Body of pancreas (tissue), 4 donors: ENCODE results near the gene ADK. TPM values are rescaled to one million over a fixed set of nuclear protein-coding genes. Genes with fewer than 3 reads are reported as not detected.

Source experiments
- ATAC-seq: fragments of 150-250 bp; one replicate; pipeline ENCODE4 v1.9.1; 2016
- DNase-seq, 4 donors: peaks; one replicate each; pipeline ENCODE4 v3.0.0-alpha.2; 2019
- H3K27ac ChIP-seq, 4 donors: fragments of 200-600 bp; sonication (generic); 1 replicate in 3 of 4; 2 replicates in 1 of 4; pipeline versions ENCODE4 v1.5.1 to v1.6.1; 2016 to 2019; ENCODE audit warnings: mild to moderate bottlenecking in 1 of 4, mixed read lengths in 1 of 4, moderate library complexity in 1 of 4
- H3K27me3 ChIP-seq, 2 donors: fragments of 200-600 bp; sonication (generic); one replicate each; pipeline ENCODE4 v1.6.0; 2016; ENCODE audit warnings: mild to moderate bottlenecking in 1 of 2
- H3K36me3 ChIP-seq, 2 donors: fragments of 200-600 bp; sonication (generic); replicated peaks in 1 of 2; 2 replicates each; pipeline ENCODE4 v1.5.1; 2016; ENCODE audit warnings: low read depth in 2 of 2; ENCODE audit not compliant: insufficient read depth in 1 of 2
- H3K4me1 ChIP-seq: fragments of 200-600 bp; sonication (generic); one replicate; pipeline ENCODE4 v1.6.0; 2016
- H3K4me3 ChIP-seq, 2 donors: fragments of 200-600 bp; sonication (generic); 1 replicate in 1 of 2; 2 replicates in 1 of 2; pipeline ENCODE4 v1.5.1; 2016 to 2019
- H3K9me3 ChIP-seq, 3 donors: fragments of 200-600 bp; sonication (generic); 1 replicate in 2 of 3; 2 replicates in 1 of 3; pipeline ENCODE4 v1.5.1; 2016
- CTCF ChIP-seq, 7 experiments: fragments of 450-650 bp in 4 of 7; fragments of 200-600 bp in 3 of 7; sonication (generic) in 3 of 7; IDR thresholded peaks; one replicate each; pipeline ENCODE4 v1.5.1; 2016 to 2019; ENCODE audit warnings: antibody characterized with exemption in 7 of 7
- POLR2A ChIP-seq, 3 donors: fragments of 450-650 bp; IDR thresholded peaks; one replicate each; pipeline ENCODE4 v1.6.1; 2016; ENCODE audit warnings: antibody characterized with exemption in 3 of 3, mild to moderate bottlenecking in 2 of 3
- WGBS, 2 donors: methylation state at CpG; one replicate each; pipeline ENCODE4 v1.1.5; 2017; 5-methylcytosine and 5-hydroxymethylcytosine counted together
- intact Hi-C: fragments of 100-400 bp; cut with DNase I; formaldehyde crosslinking; loops from one replicate; pipeline ENCODE4 v1.15.1; 2023
- total RNA-seq, 2 donors: library from RNA; depleted of rRNA; stranded (reverse); fragments of >200 nt; gene quantifications; one replicate each; pipeline ENCODE4 v1.1.0, GENCODE V29; 2016

Gene ADK
- total RNA-seq, 2 donors from 2014 or later = 12.9 to 18.7 TPM

GRCh38 chr10:74384615-74385183, 233.7 kb downstream of the ADK start:
- no peak overlapping the region for H3K27ac ChIP-seq
- H3K4me1 ChIP-seq = no peaks in the 10 kb centered on the region
- H3K9me3 ChIP-seq = no peaks in the 10 kb centered on the region
- ATAC-seq (no peak), DNase-seq (no peak)
- intact Hi-C loops = no loop called here
- H3K4me3 ChIP-seq = no peak overlapping the region
- TF ChIP-seq POLR2A (IDR thresholded peaks at IDR 0.05) (no peak), CTCF (IDR thresholded peaks at IDR 0.05) (no peak)
- H3K27me3 ChIP-seq = no peaks in the 10 kb centered on the region
- H3K36me3 ChIP-seq = no peaks in the 10 kb centered on the region
- 89 to 90% methylated on average over 3 of the region's 3 CpGs for WGBS, 2 donors

- intact Hi-C loops = no loop called here
- H3K4me1 ChIP-seq = no peaks in the 10 kb centered on the region
- DNase-seq = peak; percentile 8 to 28 (median 21)
- no peaks in the 10 kb centered on the region for H3K27me3 ChIP-seq
- TF ChIP-seq CTCF (IDR thresholded peaks at IDR 0.05) (no peak), POLR2A (IDR thresholded peaks at IDR 0.05) (no peak)
- no peaks in the 10 kb centered on the region for H3K9me3 ChIP-seq
- no peak overlapping the region for H3K4me3 ChIP-seq
- no peak for ATAC-seq
- no peaks in the 10 kb centered on the region for H3K36me3 ChIP-seq
- no peak overlapping the region for H3K27ac ChIP-seq
These were observed 237.8 kb downstream of the ADK start for GRCh38 chr10:74388801-74389200.

GRCh38 chr10:74391786-74392185, 240.8 kb downstream of the ADK start:
- WGBS, 2 donors = 63 to 68% methylated on average over 1 of the region's 1 CpG

GRCh38 chr10:74394416-74394969, 243.5 kb downstream of the ADK start:
- no peaks in the 10 kb centered on the region for H3K36me3 ChIP-seq
- H3K4me1 ChIP-seq = no peaks in the 10 kb centered on the region
- ATAC-seq = no peak
- intact Hi-C loops = no loop called here
- no peak overlapping the region for H3K4me3 ChIP-seq
- H3K27ac ChIP-seq = no peak overlapping the region
- H3K9me3 ChIP-seq = no peaks in the 10 kb centered on the region
- H3K27me3 ChIP-seq = no peaks in the 10 kb centered on the region
- no peak for DNase-seq
- 92% methylated on average over 3 of the region's 3 CpGs for WGBS, 2 donors
- TF ChIP-seq POLR2A (IDR thresholded peaks at IDR 0.05) (no peak), CTCF (IDR thresholded peaks at IDR 0.05) (no peak)

More at GRCh38 chr10:74391786-74392185, 240.8 kb downstream of the ADK start:
- no peak for TF ChIP-seq CTCF (IDR thresholded peaks at IDR 0.05)
- no peak for TF ChIP-seq POLR2A (IDR thresholded peaks at IDR 0.05)
- intact Hi-C loops = no loop called here
- no peak for DNase-seq
- Histone ChIP-seq H3K4me3 (no peak overlapping the region), H3K9me3 (no peaks in the 10 kb centered on the region), H3K4me1 (no peaks in the 10 kb centered on the region), H3K36me3 (no peaks in the 10 kb centered on the region), H3K27ac (no peak overlapping the region), H3K27me3 (no peaks in the 10 kb centered on the region)
- ATAC-seq = no peak

- ATAC-seq = no peak
- TF ChIP-seq POLR2A (IDR thresholded peaks at IDR 0.05) = no peak
- TF ChIP-seq CTCF (IDR thresholded peaks at IDR 0.05) = no peak
- intact Hi-C loops = no loop called here
- WGBS, 2 donors = 90 to 92% methylated on average over 3 of the region's 3 CpGs
- no peaks in the 10 kb centered on the region for H3K36me3 ChIP-seq
- no peaks in the 10 kb centered on the region for H3K27me3 ChIP-seq
- no peak overlapping the region for H3K4me3 ChIP-seq
- no peaks in the 10 kb centered on the region for H3K4me1 ChIP-seq
- H3K9me3 ChIP-seq = peaks cover 0 to 9% (median 0%) of the 10 kb centered on the region in 3 donors
- no peak for DNase-seq
- no peak overlapping the region for H3K27ac ChIP-seq
These were observed 249.2 kb downstream of the ADK start for GRCh38 chr10:74400186-74400585.
